ENCODE data around the gene SPDYE9. TPM values are rescaled to one million over a fixed set of nuclear protein-coding genes. Genes with fewer than 3 reads are reported as not detected.

The SPDYE9 gene
- total and polyA plus RNA-seq, 9 donors: 0.11 to 3.7 TPM; not detected in 7

Small RNA genes lying within 50 kb of the gene (small RNA-seq; reads per million reads assigned to genes)
- gene RF00019: not detected

Other genes with a start within 250 kb of the SPDYE9 start
- 10 to 100 TPM; 10.3 to 41.4 (median 34.4) TPM for gene POM121, start 160.9 kb downstream of the SPDYE9 start, total RNA-seq
- 10 to 100 TPM; 16.0 to 23.5 TPM for gene POM121, start 160.9 kb downstream of the SPDYE9 start, polyA plus RNA-seq
- 1 to 10 TPM in 1 of 7 donors, under 1 TPM in 6; 0.23 to 1.2 (median 0.60) TPM for gene TRIM74, start 116.6 kb downstream of the SPDYE9 start, total RNA-seq
- under 1 TPM in 1 of 2 donors, not detected in 1; 0.63 TPM for gene TRIM74, start 116.6 kb downstream of the SPDYE9 start, polyA plus RNA-seq
- gene SPDYE8, start 56.3 kb downstream of the SPDYE9 start, total RNA-seq: not detected
- gene SPDYE8, start 56.3 kb downstream of the SPDYE9 start, polyA plus RNA-seq: under 1 TPM in 1 of 2 donors, not detected in 1; 0.10 TPM
- gene SPDYE11, start 28.1 kb downstream of the SPDYE9 start, total RNA-seq: not detected
- gene SPDYE11, start 28.1 kb downstream of the SPDYE9 start, polyA plus RNA-seq: under 1 TPM in 1 of 2 donors, not detected in 1; 0.11 TPM
- 10 to 100 TPM; 14.7 to 24.3 (median 17.9) TPM for gene NSUN5, start 222.8 kb upstream of the SPDYE9 start, total RNA-seq
- 10 to 100 TPM in 1 of 2 donors, 1 to 10 TPM in 1; 3.7 to 19.9 TPM for gene NSUN5, start 222.8 kb upstream of the SPDYE9 start, polyA plus RNA-seq
- gene TRIM50, start 242.0 kb upstream of the SPDYE9 start, total RNA-seq: under 1 TPM in 4 of 7 donors, not detected in 3; 0.24 to 0.34 (median 0.26) TPM
- gene TRIM50, start 242.0 kb upstream of the SPDYE9 start, polyA plus RNA-seq: under 1 TPM; 0.08 to 0.24 TPM
- gene FKBP6, start 242.1 kb upstream of the SPDYE9 start, total RNA-seq: under 1 TPM in 1 of 7 donors, not detected in 6; 0.47 TPM
- under 1 TPM in 1 of 2 donors, not detected in 1; 0.27 TPM for gene FKBP6, start 242.1 kb upstream of the SPDYE9 start, polyA plus RNA-seq

Data from ovary (tissue), 9 donors.